T-cell (primary cell): ENCODE measurements around the gene NF2. TPM values are rescaled to one million over a fixed set of nuclear protein-coding genes. Genes with fewer than 3 reads are reported as not detected.

ENCODE experiments used
- ATAC-seq, 4 experiments: fragments of 200-7000 bp in 3 of 4; fragments of 150-1000 bp in 1 of 4; cut with Tn5 transposase; replicated peaks in 1 of 4; 1 replicate in 3 of 4; 2 replicates in 1 of 4; pipeline ENCODE4 v1.10.0; 2021; ENCODE audit warnings: moderate library complexity in 3 of 4, mild to moderate bottlenecking in 2 of 4, moderate number of reproducible peaks in 1 of 4
- CTCF ChIA-PET, 2 donors: fragments of 300-600 bp; sonication (Branson Sonifier 250); formaldehyde crosslinking; loops; one replicate each; lab custom pipeline; 2022; ENCODE audit warnings: antibody characterized with exemption in 2 of 2; lab: Charles Lee
- POLR2A ChIA-PET, 2 donors: fragments of 300-600 bp; sonication (Branson Sonifier 250); formaldehyde crosslinking; loops; one replicate each; lab custom pipeline; 2022; ENCODE audit warnings: antibody characterized with exemption in 2 of 2; lab: Charles Lee
- DNase-seq, 35 experiments: peaks; one replicate each; pipeline versions ENCODE4 v3.0.0 to v3.0.0-alpha.2; 2013 to 2023
- H3K27ac ChIP-seq: one replicate; pipeline ENCODE4 v1.5.1; 2013; ENCODE audit warnings: low read length
- H3K27me3 ChIP-seq, 2 experiments: replicated peaks in 1 of 2; 1 replicate in 1 of 2; 2 replicates in 1 of 2; pipeline versions ENCODE4 v1.6.1 to v1.7.0; 2013; ENCODE audit warnings: low read length in 1 of 2, mixed read lengths in 1 of 2; ENCODE audit not compliant: control insufficient read depth in 2 of 2, insufficient read depth in 2 of 2; ENCODE audit errors: extremely low read depth in 1 of 2
- H3K36me3 ChIP-seq, 2 donors: 1 replicate in 1 of 2; 2 replicates in 1 of 2; pipeline versions ENCODE4 v1.6.1 to v1.7.0; 2013; ENCODE audit warnings: low read length in 1 of 2; ENCODE audit not compliant: control insufficient read depth in 2 of 2, insufficient read depth in 1 of 2; ENCODE audit errors: extremely low read depth in 1 of 2
- H3K4me1 ChIP-seq, 2 experiments: 1 replicate in 1 of 2; 2 replicates in 1 of 2; pipeline versions ENCODE4 v1.6.1 to v1.7.0; 2013; ENCODE audit warnings: low read length in 2 of 2, mixed read lengths in 1 of 2; ENCODE audit not compliant: insufficient read depth in 2 of 2, control insufficient read depth in 1 of 2; ENCODE audit errors: extremely low read depth in 1 of 2
- H3K4me3 ChIP-seq, 2 donors: 1 replicate in 1 of 2; 2 replicates in 1 of 2; pipeline versions ENCODE4 v1.5.1 to v1.7.0; 2013; ENCODE audit warnings: mild to moderate bottlenecking in 2 of 2, low read length in 1 of 2, moderate library complexity in 1 of 2; ENCODE audit not compliant: control insufficient read depth in 1 of 2; ENCODE audit errors: extremely low read depth in 1 of 2
- H3K9me3 ChIP-seq: 2 replicates; pipeline ENCODE4 v1.7.0; 2013
- H3K27ac Mint-ChIP-seq, 2 donors: one replicate each; pipeline ENCODE4 v1.8.0; 2020 to 2021; ENCODE audit warnings: mild to moderate bottlenecking in 2 of 2, mixed read lengths in 2 of 2
- H3K27me3 Mint-ChIP-seq, 2 donors: one replicate each; pipeline ENCODE4 v1.8.0; 2021 to 2022; ENCODE audit warnings: mixed read lengths in 2 of 2
- H3K36me3 Mint-ChIP-seq: one replicate; pipeline ENCODE4 v1.8.0; 2021; ENCODE audit warnings: mixed read lengths
- H3K4me1 Mint-ChIP-seq, 3 donors: one replicate each; pipeline ENCODE4 v1.8.0; 2020 to 2022; ENCODE audit warnings: mixed read lengths in 3 of 3, mild to moderate bottlenecking in 1 of 3
- H3K4me3 Mint-ChIP-seq, 3 donors: one replicate each; pipeline ENCODE4 v1.8.0; 2020 to 2022; ENCODE audit warnings: mild to moderate bottlenecking in 3 of 3, mixed read lengths in 3 of 3, moderate library complexity in 3 of 3
- H3K9me3 Mint-ChIP-seq, 3 donors: one replicate each; pipeline ENCODE4 v1.8.0; 2020 to 2022; ENCODE audit warnings: mixed read lengths in 3 of 3
- WGBS: methylation state at CpG from one replicate; pipeline ENCODE4 v1.1.5; 2013; ENCODE audit warnings: missing lambda C conversion rate; ENCODE audit not compliant: insufficient coverage; 5-methylcytosine and 5-hydroxymethylcytosine counted together
- total RNA-seq, 35 experiments: library from RNA in 6 of 35; stranded (reverse) in 6 of 35; fragments of 120-200 nt in 1 of 35; gene quantifications; one replicate each; pipeline versions ENCODE4 v1.2.1 to v1.2.4 and lab custom pipeline; 2013 to 2026

Gene NF2
- total RNA-seq, 5 donors from 2014 or later (not counting 1 experiment from before 2014, with no cell fraction given), result 26.1 to 33.4 (median 31.9) TPM

- Histone ChIP-seq H3K4me1 (peaks cover 0 to 5% of the 10 kb centered on the region in 2 experiments), H3K27me3 (peaks cover 3 to 67% of the 10 kb centered on the region in 2 experiments), H3K36me3 (no peaks in the 10 kb centered on the region), H3K4me3 (no peak overlapping the region), H3K27ac (no peak overlapping the region), H3K9me3 (no peaks in the 10 kb centered on the region)
- Mint-ChIP-seq H3K27ac (no peak overlapping the region), H3K36me3 (no peaks in the 10 kb centered on the region), H3K4me3 (peak overlapping the region in 1 of 3 donors; percentile 3), H3K4me1 (peaks cover 0 to 12% (median 6%) of the 10 kb centered on the region in 3 donors), H3K27me3 (peaks cover 25 to 37% of the 10 kb centered on the region in 2 donors), H3K9me3 (no peaks in the 10 kb centered on the region)
- DNase-seq, result no peak
- POLR2A ChIA-PET, result no interaction called here
- WGBS, result 83% methylated on average over 5 of the region's 7 CpGs
- CTCF ChIA-PET, result no interaction called here
- ATAC-seq, result no peak
These were observed 118.7 kb downstream of the NF2 start for GRCh38 chr22:29722151-29722550.

- H3K36me3 ChIP-seq, result no peaks in the 10 kb centered on the region
- H3K4me3 ChIP-seq, result no peak overlapping the region
- Mint-ChIP-seq H3K4me3 (no peak overlapping the region), H3K27ac (no peak overlapping the region), H3K9me3 (no peaks in the 10 kb centered on the region), H3K4me1 (peaks cover 0 to 12% (median 6%) of the 10 kb centered on the region in 3 donors), H3K36me3 (no peaks in the 10 kb centered on the region), H3K27me3 (peaks cover 21 to 33% of the 10 kb centered on the region in 2 donors)
- CTCF ChIA-PET, result no interaction called here
- POLR2A ChIA-PET, result no interaction called here
- no peak for DNase-seq
- no peak for ATAC-seq
- H3K27ac ChIP-seq, result no peak overlapping the region
- H3K4me1 ChIP-seq, result peaks cover 0 to 5% of the 10 kb centered on the region in 2 experiments
- WGBS, result 92% methylated on average over 14 of the region's 16 CpGs
- H3K27me3 ChIP-seq, result peaks cover 3 to 63% of the 10 kb centered on the region in 2 experiments
- no peaks in the 10 kb centered on the region for H3K9me3 ChIP-seq
These were observed 119.2 kb downstream of the NF2 start for GRCh38 chr22:29722587-29722986.

GRCh38 chr22:29723766-29724165 lies 120.3 kb downstream of the NF2 start:
- no peaks in the 10 kb centered on the region for H3K36me3 ChIP-seq
- no peaks in the 10 kb centered on the region for H3K9me3 ChIP-seq
- Mint-ChIP-seq H3K27ac (no peak overlapping the region), H3K9me3 (no peaks in the 10 kb centered on the region), H3K4me3 (no peak overlapping the region), H3K27me3 (peaks cover 13 to 22% of the 10 kb centered on the region in 2 donors), H3K4me1 (peaks cover 0 to 9% (median 6%) of the 10 kb centered on the region in 3 donors), H3K36me3 (no peaks in the 10 kb centered on the region)
- no peak for DNase-seq
- 83% methylated on average over 9 of the region's 10 CpGs for WGBS
- ChIA-PET POLR2A (no interaction called here), CTCF (no interaction called here)
- no peak overlapping the region for H3K4me3 ChIP-seq
- H3K27ac ChIP-seq, result no peak overlapping the region
- peaks cover 0 to 52% of the 10 kb centered on the region in 2 experiments for H3K27me3 ChIP-seq
- no peak for ATAC-seq
- H3K4me1 ChIP-seq, result peaks cover 0 to 5% of the 10 kb centered on the region in 2 experiments

GRCh38 chr22:29724843-29725242 lies 121.4 kb downstream of the NF2 start:
- ChIA-PET POLR2A (no interaction called here), CTCF (no interaction called here)
- no peak overlapping the region for H3K27ac ChIP-seq
- H3K9me3 ChIP-seq, result no peaks in the 10 kb centered on the region
- Mint-ChIP-seq H3K4me3 (no peak overlapping the region), H3K9me3 (no peaks in the 10 kb centered on the region), H3K27me3 (peaks cover 4 to 13% of the 10 kb centered on the region in 2 donors), H3K4me1 (peaks cover 0 to 5% (median 2%) of the 10 kb centered on the region in 3 donors), H3K27ac (no peak overlapping the region), H3K36me3 (no peaks in the 10 kb centered on the region)
- WGBS, result 90% methylated on average over 2 of the region's 8 CpGs
- ATAC-seq (no peak), DNase-seq (no peak)
- peaks cover 0 to 42% of the 10 kb centered on the region in 2 experiments for H3K27me3 ChIP-seq
- no peak overlapping the region for H3K4me3 ChIP-seq
- H3K4me1 ChIP-seq, result no peaks in the 10 kb centered on the region
- no peaks in the 10 kb centered on the region for H3K36me3 ChIP-seq

- Mint-ChIP-seq H3K4me3 (no peak overlapping the region), H3K27me3 (peaks cover 4 to 13% of the 10 kb centered on the region in 2 donors), H3K4me1 (peaks cover 0 to 5% (median 2%) of the 10 kb centered on the region in 3 donors), H3K9me3 (no peaks in the 10 kb centered on the region), H3K36me3 (peaks cover 5% of the 10 kb centered on the region), H3K27ac (no peak overlapping the region)
- no peaks in the 10 kb centered on the region for H3K4me1 ChIP-seq
- H3K27ac ChIP-seq, result no peak overlapping the region
- DNase-seq, result no peak
- ATAC-seq, result no peak
- 72% methylated on average over 7 of the region's 7 CpGs for WGBS
- no peak overlapping the region for H3K4me3 ChIP-seq
- ChIA-PET CTCF (no interaction called here), POLR2A (no interaction called here)
- no peaks in the 10 kb centered on the region for H3K9me3 ChIP-seq
- peaks cover 0 to 38% of the 10 kb centered on the region in 2 experiments for H3K27me3 ChIP-seq
- peaks cover 7 to 8% of the 10 kb centered on the region in 2 donors for H3K36me3 ChIP-seq
These were observed 122.7 kb downstream of the NF2 start for GRCh38 chr22:29726106-29726505.

GRCh38 chr22:29726512-29727130 lies 123.2 kb downstream of the NF2 start:
- ChIA-PET POLR2A (no interaction called here), CTCF (no interaction called here)
- Histone ChIP-seq H3K4me3 (no peak overlapping the region), H3K9me3 (no peaks in the 10 kb centered on the region), H3K4me1 (no peaks in the 10 kb centered on the region), H3K27ac (no peak overlapping the region), H3K27me3 (peaks cover 0 to 33% of the 10 kb centered on the region in 2 experiments), H3K36me3 (peaks cover 7 to 11% of the 10 kb centered on the region in 2 donors)
- Mint-ChIP-seq H3K4me1 (peaks cover 0 to 3% (median 2%) of the 10 kb centered on the region in 3 donors), H3K36me3 (peaks cover 9% of the 10 kb centered on the region), H3K27ac (no peak overlapping the region), H3K4me3 (no peak overlapping the region), H3K27me3 (peaks cover 3 to 9% of the 10 kb centered on the region in 2 donors), H3K9me3 (no peaks in the 10 kb centered on the region)
- WGBS, result 45% methylated on average over 9 of the region's 15 CpGs
- DNase-seq (no peak), ATAC-seq (no peak)
